Astrocyte of the cerebellum (primary cell): ENCODE data around the gene UTS2B.

Experiments
- DNase-seq: peaks from one replicate; pipeline ENCODE4 v3.0.0-alpha.2; 2011; ENCODE audit warnings: low read depth
- H3K4me3 ChIP-seq: 2 replicates; pipeline ENCODE4 v1.5.1; 2011; ENCODE audit warnings: mild to moderate bottlenecking, low read depth, low read length, moderate library complexity
- CTCF ChIP-seq: IDR thresholded peaks from 2 replicates; pipeline ENCODE4 v1.5.1; 2012; ENCODE audit warnings: low read length, low read depth, moderate library complexity, mild to moderate bottlenecking; ENCODE audit errors: missing control alignments
- in situ Hi-C: cut with HindIII; loops from 2 replicates; pipeline ENCODE4 v1.10.0; 2017; ENCODE audit warnings: low sequenced_read_pairs

The UTS2B gene

GRCh38 chr3:191303596-191303995, 26.7 kb downstream of the UTS2B start:
- no peak overlapping the region for H3K4me3 ChIP-seq
- no peak for DNase-seq
- in situ Hi-C loops, result no loop called here
- TF ChIP-seq CTCF, result no peak

- no peak overlapping the region for H3K4me3 ChIP-seq
- in situ Hi-C loops, result no loop called here
- TF ChIP-seq CTCF, result no peak
- no peak for DNase-seq
These were observed 27.9 kb downstream of the UTS2B start for GRCh38 chr3:191302451-191302850.

GRCh38 chr3:191301782-191302411, 28.4 kb downstream of the UTS2B start:
- no peak for DNase-seq
- in situ Hi-C loops, result no loop called here
- H3K4me3 ChIP-seq, result no peak overlapping the region
- no peak for TF ChIP-seq CTCF

GRCh38 chr3:191301017-191301416, 29.3 kb downstream of the UTS2B start:
- no peak for DNase-seq
- in situ Hi-C loops, result no loop called here
- no peak overlapping the region for H3K4me3 ChIP-seq
- no peak for TF ChIP-seq CTCF

- no peak overlapping the region for H3K4me3 ChIP-seq
- TF ChIP-seq CTCF, result no peak
- DNase-seq, result no peak
- in situ Hi-C loops, result no loop called here
These were observed 29.9 kb downstream of the UTS2B start for GRCh38 chr3:191300422-191300821.

GRCh38 chr3:191298846-191299245, 31.5 kb downstream of the UTS2B start:
- DNase-seq, result no peak
- no peak for TF ChIP-seq CTCF
- no peak overlapping the region for H3K4me3 ChIP-seq
- in situ Hi-C loops, result no loop called here
